ENCODE results near the gene GLB1L2.

- TF ChIP-seq CTCF (IDR thresholded peaks at IDR 0.05) (no peak), MAX (IDR thresholded peaks at IDR 0.05; ENCODE audit: low read depth) (no peak), EP300 (IDR thresholded peaks at IDR 0.05; ENCODE audit: borderline replicate concordance in 1 of 2, low read depth in 1 of 2, low read length in 1 of 2) (no peak), TEAD4 (IDR thresholded peaks at IDR 0.05; ENCODE audit: borderline replicate concordance, insufficient read depth) (no peak), GABPA (IDR thresholded peaks at IDR 0.05; ENCODE audit: low read depth) (no peak), POLR2AphosphoS5 (IDR thresholded peaks at IDR 0.05; ENCODE audit: low read depth, low read length) (no peak), YY1 (IDR thresholded peaks at IDR 0.05; ENCODE audit: low read depth) (no peak)
- TF ChIP-seq, protein P1, sequence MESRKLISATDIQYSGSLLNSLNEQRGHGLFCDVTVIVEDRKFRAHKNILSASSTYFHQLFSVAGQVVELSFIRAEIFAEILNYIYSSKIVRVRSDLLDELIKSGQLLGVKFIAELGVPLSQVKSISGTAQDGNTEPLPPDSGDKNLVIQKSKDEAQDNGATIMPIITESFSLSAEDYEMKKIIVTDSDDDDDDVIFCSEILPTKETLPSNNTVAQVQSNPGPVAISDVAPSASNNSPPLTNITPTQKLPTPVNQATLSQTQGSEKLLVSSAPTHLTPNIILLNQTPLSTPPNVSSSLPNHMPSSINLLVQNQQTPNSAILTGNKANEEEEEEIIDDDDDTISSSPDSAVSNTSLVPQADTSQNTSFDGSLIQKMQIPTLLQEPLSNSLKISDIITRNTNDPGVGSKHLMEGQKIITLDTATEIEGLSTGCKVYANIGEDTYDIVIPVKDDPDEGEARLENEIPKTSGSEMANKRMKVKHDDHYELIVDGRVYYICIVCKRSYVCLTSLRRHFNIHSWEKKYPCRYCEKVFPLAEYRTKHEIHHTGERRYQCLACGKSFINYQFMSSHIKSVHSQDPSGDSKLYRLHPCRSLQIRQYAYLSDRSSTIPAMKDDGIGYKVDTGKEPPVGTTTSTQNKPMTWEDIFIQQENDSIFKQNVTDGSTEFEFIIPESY (IDR thresholded peaks at IDR 0.05; ENCODE audit: borderline replicate concordance, low read depth), result no peak
- TF ChIP-seq, protein P2, sequence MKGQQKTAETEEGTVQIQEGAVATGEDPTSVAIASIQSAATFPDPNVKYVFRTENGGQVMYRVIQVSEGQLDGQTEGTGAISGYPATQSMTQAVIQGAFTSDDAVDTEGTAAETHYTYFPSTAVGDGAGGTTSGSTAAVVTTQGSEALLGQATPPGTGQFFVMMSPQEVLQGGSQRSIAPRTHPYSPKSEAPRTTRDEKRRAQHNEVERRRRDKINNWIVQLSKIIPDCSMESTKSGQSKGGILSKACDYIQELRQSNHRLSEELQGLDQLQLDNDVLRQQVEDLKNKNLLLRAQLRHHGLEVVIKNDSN (IDR thresholded peaks at IDR 0.05; ENCODE audit: borderline replicate concordance, low read depth), result no peak
These were observed 91.3 kb downstream of the GLB1L2 start for GRCh38 chr11:134423106-134423505.
